ENCODE measurements around the gene SHKBP1.

GRCh38 chr19:40542202-40542859 lies 34.3 kb upstream of the SHKBP1 start:
- no peak for TF ChIP-seq CTCF (conservative IDR thresholded peaks at IDR 0.05; ENCODE audit: low read depth, low read length)
- TF ChIP-seq EZH2 (IDR thresholded peaks at IDR 0.05; ENCODE audit: borderline replicate concordance, low read depth, low read length, poor library complexity, severe bottlenecking) = no peak
